Transverse colon (tissue), 4 donors: ENCODE data around the gene HIVEP3.

Experiments used
- EP300 ChIP-seq: sonication (generic); formaldehyde crosslinking; IDR thresholded peaks from one replicate; pipeline ENCODE4 v1.6.1; 2017; ENCODE audit warnings: antibody characterized with exemption, low read depth
- POLR2AphosphoS5 ChIP-seq, 3 donors: sonication (generic); formaldehyde crosslinking; IDR thresholded peaks; one replicate each; pipeline ENCODE4 v1.6.1; 2016; ENCODE audit warnings: antibody characterized with exemption in 3 of 3
- TF ChIP-seq, protein P1 (sequence below), 5 experiments: fragments of 200-600 bp in 3 of 5; fragments of 450-650 bp in 2 of 5; sonication (generic) in 3 of 5; IDR thresholded peaks; 1 replicate in 2 of 5; 2 replicates in 3 of 5; pipeline ENCODE4 v1.5.1; 2016 to 2017; ENCODE audit warnings: antibody characterized with exemption in 5 of 5, inconsistent platforms in 3 of 5, mild to moderate bottlenecking in 2 of 5, moderate library complexity in 1 of 5

DNA sequence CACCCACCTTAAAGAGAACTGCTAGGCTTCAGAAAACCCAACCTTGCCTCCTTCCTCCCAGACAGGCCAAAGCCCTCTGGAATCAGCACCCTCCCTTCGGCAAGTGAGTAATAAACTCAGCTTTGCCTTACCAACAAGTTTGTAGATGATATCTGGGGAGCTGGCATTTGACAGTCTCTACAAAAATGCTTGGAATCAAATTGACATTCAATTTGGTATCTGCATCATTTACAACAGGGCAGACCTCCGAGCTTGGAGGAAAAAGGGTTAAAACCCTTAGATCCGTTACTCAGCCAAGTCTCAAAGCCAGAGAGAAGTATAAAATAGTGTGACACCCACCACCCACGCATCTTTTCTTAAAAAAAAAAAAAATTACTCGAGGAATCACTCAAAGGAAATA lies 285.0 kb downstream of the HIVEP3 start:
- no peak for TF ChIP-seq EP300
- no peak for TF ChIP-seq POLR2AphosphoS5 (IDR thresholded peaks at IDR 0.05)
- TF ChIP-seq, protein P1, sequence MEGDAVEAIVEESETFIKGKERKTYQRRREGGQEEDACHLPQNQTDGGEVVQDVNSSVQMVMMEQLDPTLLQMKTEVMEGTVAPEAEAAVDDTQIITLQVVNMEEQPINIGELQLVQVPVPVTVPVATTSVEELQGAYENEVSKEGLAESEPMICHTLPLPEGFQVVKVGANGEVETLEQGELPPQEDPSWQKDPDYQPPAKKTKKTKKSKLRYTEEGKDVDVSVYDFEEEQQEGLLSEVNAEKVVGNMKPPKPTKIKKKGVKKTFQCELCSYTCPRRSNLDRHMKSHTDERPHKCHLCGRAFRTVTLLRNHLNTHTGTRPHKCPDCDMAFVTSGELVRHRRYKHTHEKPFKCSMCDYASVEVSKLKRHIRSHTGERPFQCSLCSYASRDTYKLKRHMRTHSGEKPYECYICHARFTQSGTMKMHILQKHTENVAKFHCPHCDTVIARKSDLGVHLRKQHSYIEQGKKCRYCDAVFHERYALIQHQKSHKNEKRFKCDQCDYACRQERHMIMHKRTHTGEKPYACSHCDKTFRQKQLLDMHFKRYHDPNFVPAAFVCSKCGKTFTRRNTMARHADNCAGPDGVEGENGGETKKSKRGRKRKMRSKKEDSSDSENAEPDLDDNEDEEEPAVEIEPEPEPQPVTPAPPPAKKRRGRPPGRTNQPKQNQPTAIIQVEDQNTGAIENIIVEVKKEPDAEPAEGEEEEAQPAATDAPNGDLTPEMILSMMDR (IDR thresholded peaks at IDR 0.05): no peak
